IPS DF 6.9 (cell line): ENCODE data around the gene GGA2.
"Not testable (repeated sequence)": the region's sequence is repeated elsewhere in the genome, so short reads cannot be mapped to it uniquely, and the experiment has no call there.

Experiments used
- DNase-seq: peaks from one replicate; pipeline ENCODE4 v3.0.0-alpha.2; 2013; ENCODE audit warnings: low read depth, low spot score
- H3K27ac ChIP-seq: one replicate; pipeline ENCODE4 v1.5.1; 2013; ENCODE audit warnings: low read length, control low read depth
- H3K27me3 ChIP-seq: 2 replicates; pipeline ENCODE4 v1.6.1; 2013; ENCODE audit warnings: mild to moderate bottlenecking, low read length; ENCODE audit not compliant: control insufficient read depth, insufficient read depth
- H3K36me3 ChIP-seq: 2 replicates; pipeline ENCODE4 v1.6.1; 2013; ENCODE audit warnings: low read length; ENCODE audit not compliant: control insufficient read depth, insufficient read depth
- H3K4me1 ChIP-seq: 2 replicates; pipeline ENCODE4 v1.6.1; 2013; ENCODE audit warnings: low read length; ENCODE audit not compliant: control insufficient read depth, insufficient read depth
- H3K4me3 ChIP-seq: 2 replicates; pipeline ENCODE4 v1.5.1; 2013; ENCODE audit warnings: mild to moderate bottlenecking, low read length
- H3K9me3 ChIP-seq: 2 replicates; pipeline ENCODE4 v1.6.1; 2013; ENCODE audit warnings: low read length, inconsistent platforms; ENCODE audit not compliant: control insufficient read depth, insufficient read depth
- WGBS: extraction: QIAGEN DNeasy Blood & Tissue Kit; methylation state at CpG from one replicate; pipeline ENCODE4 v1.1.7; 2013; ENCODE audit warnings: mixed read lengths, missing lambda C conversion rate; ENCODE audit not compliant: insufficient read length, insufficient coverage; 5-methylcytosine and 5-hydroxymethylcytosine counted together

Gene GGA2

GRCh38 chr16:23511731-23512130 lies 1.4 kb upstream of the GGA2 start:
- Histone ChIP-seq H3K4me3 (no peak overlapping the region), H3K27ac (no peak overlapping the region), H3K27me3 (no peaks in the 10 kb centered on the region), H3K4me1 (0 out of 2 replicates have a peak, but pooled peaks cover 3% of the 10 kb centered on the region), H3K9me3 (no peaks in the 10 kb centered on the region), H3K36me3 (no peaks in the 10 kb centered on the region)
- WGBS: no CpG with 5 or more reads among the region's 7 CpGs
- no peak for DNase-seq

DNA sequence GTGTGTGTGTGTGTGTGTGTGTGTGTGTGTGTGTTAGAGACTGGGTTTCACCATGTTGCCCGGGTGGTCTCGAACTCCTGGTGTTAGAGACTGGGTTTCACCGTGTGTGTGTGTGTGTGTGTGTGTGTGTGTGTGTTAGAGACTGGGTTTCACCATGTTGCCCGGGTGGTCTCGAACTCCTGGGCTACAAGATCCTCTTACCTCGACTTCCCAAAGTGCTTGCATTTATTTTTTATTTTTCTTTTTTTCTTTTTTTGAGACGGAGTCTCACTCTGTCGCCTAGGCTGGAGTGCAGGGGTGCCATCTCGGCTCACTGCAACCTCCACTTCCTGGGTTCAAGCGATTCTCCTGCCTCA lies 599 bp upstream of the GGA2 start:
- peak overlapping the region; percentile 74; the same call in 1 of the 2 replicates for H3K4me3 ChIP-seq
- H3K36me3 ChIP-seq, H3K27me3 ChIP-seq, H3K27ac ChIP-seq, DNase-seq, H3K4me1 ChIP-seq, H3K9me3 ChIP-seq: not testable (repeated sequence)
- WGBS: no CpG with 5 or more reads among the region's 10 CpGs

GRCh38 chr16:23509782-23510163 lies 521 bp downstream of the GGA2 start:
- Histone ChIP-seq H3K27ac (no peak overlapping the region), H3K4me3 (peak overlapping the region; percentile 74; the same call in 1 of the 2 replicates), H3K4me1 (peaks cover 7% of the 10 kb centered on the region), H3K27me3 (no peaks in the 10 kb centered on the region), H3K36me3 (0 out of 2 replicates have a peak, but pooled peaks cover 2% of the 10 kb centered on the region), H3K9me3 (no peaks in the 10 kb centered on the region)
- DNase-seq: no peak
- no CpG with 5 or more reads among the region's 17 CpGs for WGBS

- Histone ChIP-seq H3K4me3 (peak overlapping the region; percentile 74; the same call in 1 of the 2 replicates), H3K4me1 (peaks cover 7% of the 10 kb centered on the region)
These were observed 896 bp downstream of the GGA2 start for GRCh38 chr16:23509441-23509754.

GRCh38 chr16:23508589-23509440 lies 1.5 kb downstream of the GGA2 start:
- H3K4me1 ChIP-seq: peaks cover 7% of the 10 kb centered on the region

More at GRCh38 chr16:23509441-23509754, 896 bp downstream of the GGA2 start:
- Histone ChIP-seq H3K9me3 (no peaks in the 10 kb centered on the region), H3K36me3 (0 out of 2 replicates have a peak, but pooled peaks cover 2% of the 10 kb centered on the region), H3K27ac (no peak overlapping the region), H3K27me3 (no peaks in the 10 kb centered on the region)
- no CpG with 5 or more reads among the region's 5 CpGs for WGBS
- no peak for DNase-seq

GRCh38 chr16:23506606-23506994 lies 3.7 kb downstream of the GGA2 start:
- Histone ChIP-seq H3K36me3 (0 out of 2 replicates have a peak, but pooled peaks cover 2% of the 10 kb centered on the region), H3K27ac (no peak overlapping the region), H3K4me3 (no peak overlapping the region), H3K27me3 (no peaks in the 10 kb centered on the region), H3K9me3 (no peaks in the 10 kb centered on the region), H3K4me1 (peaks cover 7% of the 10 kb centered on the region)
- no CpG with 5 or more reads among the region's 8 CpGs for WGBS
- DNase-seq: no peak

More at GRCh38 chr16:23508589-23509440, 1.5 kb downstream of the GGA2 start:
- Histone ChIP-seq H3K27ac (no peak overlapping the region), H3K4me3 (peak overlapping the region; percentile 74; the same call in 1 of the 2 replicates), H3K36me3 (0 out of 2 replicates have a peak, but pooled peaks cover 2% of the 10 kb centered on the region), H3K27me3 (no peaks in the 10 kb centered on the region), H3K9me3 (no peaks in the 10 kb centered on the region)
- no CpG with 5 or more reads among the region's 28 CpGs for WGBS
- DNase-seq: no peak

DNA sequence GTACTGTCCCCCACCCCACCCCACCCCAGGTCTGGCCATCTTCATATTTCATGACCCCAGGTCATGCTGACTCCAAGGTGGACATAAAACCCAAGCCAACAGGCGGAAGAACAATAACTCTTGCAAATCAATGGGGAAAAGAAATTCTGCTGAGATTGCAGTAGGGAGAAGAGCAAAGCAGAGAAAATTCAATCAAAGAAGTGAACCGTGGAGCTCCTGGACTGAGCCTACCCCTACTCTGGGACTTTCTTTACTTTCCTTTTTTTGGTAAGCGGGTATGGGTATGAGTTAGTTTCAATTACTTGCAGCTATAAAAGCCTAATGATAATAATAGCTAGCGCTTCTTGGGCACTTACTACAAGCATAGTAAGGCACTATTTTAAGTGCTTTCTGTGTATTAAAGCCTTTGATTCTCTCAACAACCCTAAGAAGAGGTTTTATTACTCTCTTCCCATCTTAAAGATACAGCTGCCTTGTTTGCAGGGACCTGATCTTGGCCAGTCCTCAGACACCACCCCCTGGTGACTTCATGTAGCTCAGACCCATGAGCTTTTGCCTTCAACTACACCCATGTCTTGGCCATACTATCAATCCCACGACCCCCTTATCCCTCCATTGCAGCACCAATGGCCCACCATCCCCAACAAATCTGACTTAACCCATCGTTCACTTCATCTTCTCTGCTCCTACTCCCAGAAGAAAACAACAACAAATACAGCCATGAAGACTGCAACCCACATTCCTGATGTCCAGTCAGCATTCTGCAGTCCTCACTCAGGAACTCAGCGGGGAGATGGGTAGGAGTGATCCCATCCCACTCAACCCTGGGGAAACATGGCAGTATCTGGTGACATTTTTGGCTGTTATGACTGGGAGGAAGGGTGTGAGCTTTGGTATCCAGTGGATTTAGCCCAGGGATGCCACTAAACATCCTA lies 4.4 kb downstream of the GGA2 start:
- H3K27ac ChIP-seq: no peak overlapping the region
- H3K4me3 ChIP-seq: no peak overlapping the region
- WGBS: 100% methylated on average over 2 of the region's 7 CpGs
- no peak for DNase-seq
- H3K4me1 ChIP-seq: peaks cover 7% of the 10 kb centered on the region
- 0 out of 2 replicates have a peak, but pooled peaks cover 2% of the 10 kb centered on the region for H3K36me3 ChIP-seq
- H3K9me3 ChIP-seq: no peaks in the 10 kb centered on the region
- no peaks in the 10 kb centered on the region for H3K27me3 ChIP-seq

- no peaks in the 10 kb centered on the region for H3K27me3 ChIP-seq
- no peaks in the 10 kb centered on the region for H3K9me3 ChIP-seq
- WGBS: no CpG with 5 or more reads among the region's 9 CpGs
- 0 out of 2 replicates have a peak, but pooled peaks cover 2% of the 10 kb centered on the region for H3K36me3 ChIP-seq
- no peak for DNase-seq
- H3K4me1 ChIP-seq: peaks cover 9% of the 10 kb centered on the region
- no peak overlapping the region for H3K27ac ChIP-seq
- H3K4me3 ChIP-seq: no peak overlapping the region
These were observed 5.1 kb downstream of the GGA2 start for GRCh38 chr16:23505180-23505665.

- no peak for DNase-seq
- no peak overlapping the region for H3K4me3 ChIP-seq
- H3K36me3 ChIP-seq: 0 out of 2 replicates have a peak, but pooled peaks cover 2% of the 10 kb centered on the region
- no peak overlapping the region for H3K27ac ChIP-seq
- WGBS: no CpG with 5 or more reads among the region's 13 CpGs
- no peaks in the 10 kb centered on the region for H3K9me3 ChIP-seq
- H3K27me3 ChIP-seq: no peaks in the 10 kb centered on the region
- peaks cover 10% of the 10 kb centered on the region for H3K4me1 ChIP-seq
These were observed 5.7 kb downstream of the GGA2 start for GRCh38 chr16:23504453-23505179.

- no peak overlapping the region for H3K4me3 ChIP-seq
- no peak for DNase-seq
- H3K9me3 ChIP-seq: no peaks in the 10 kb centered on the region
- H3K4me1 ChIP-seq: peaks cover 10% of the 10 kb centered on the region
- H3K36me3 ChIP-seq: 0 out of 2 replicates have a peak, but pooled peaks cover 2% of the 10 kb centered on the region
- WGBS: no CpG with 5 or more reads among the region's 5 CpGs
- no peak overlapping the region for H3K27ac ChIP-seq
- no peaks in the 10 kb centered on the region for H3K27me3 ChIP-seq
These were observed 6.2 kb downstream of the GGA2 start for GRCh38 chr16:23504076-23504452.
